ENCODE results near the gene FAF1.

Gene FAF1

GRCh38 chr1:50420689-50421365 lies 539.2 kb downstream of the FAF1 start:
- POLR2A ChIA-PET, result no interaction called here
- no peak for DNase-seq (ENCODE audit: extremely low spot score)
- TF ChIP-seq CTCF (IDR thresholded peaks at IDR 0.05; ENCODE audit: control extremely low read depth, extremely low read depth, low read depth, missing control alignments), result no peak
- CTCF ChIA-PET, result no interaction called here

- DNase-seq (ENCODE audit: extremely low spot score), result no peak
- ChIA-PET CTCF (no interaction called here), POLR2A (no interaction called here)
Measured at GRCh38 chr1:50419907-50420677, 540.0 kb downstream of the FAF1 start.

GRCh38 chr1:50419192-50419906 lies 540.7 kb downstream of the FAF1 start:
- TF ChIP-seq CTCF (IDR thresholded peaks at IDR 0.05; ENCODE audit: control extremely low read depth, extremely low read depth, low read depth, missing control alignments), result no peak
- CTCF ChIA-PET, result interaction anchor here (0.9 kb wide), 1 partner anchor 200 kb away, joined by 3 read pairs; no protein-coding TSS in a partner anchor
- DNase-seq (ENCODE audit: extremely low spot score), result no peak
- POLR2A ChIA-PET, result no interaction called here

More at GRCh38 chr1:50419907-50420677, 540.0 kb downstream of the FAF1 start:
- TF ChIP-seq CTCF (IDR thresholded peaks at IDR 0.05; ENCODE audit: control extremely low read depth, extremely low read depth, low read depth, missing control alignments), result no peak

GRCh38 chr1:50418600-50419109 lies 541.4 kb downstream of the FAF1 start:
- TF ChIP-seq CTCF (IDR thresholded peaks at IDR 0.05; ENCODE audit: control extremely low read depth, extremely low read depth, low read depth, missing control alignments), result no peak
- no peak for DNase-seq (ENCODE audit: extremely low spot score)
- POLR2A ChIA-PET, result no interaction called here
- CTCF ChIA-PET, result interaction anchor here (0.9 kb wide), 1 partner anchor 201 kb away, joined by 3 read pairs; no protein-coding TSS in a partner anchor

GRCh38 chr1:50417946-50418599 lies 542.0 kb downstream of the FAF1 start:
- ChIA-PET POLR2A (no interaction called here), CTCF (no interaction called here)
- DNase-seq (ENCODE audit: extremely low spot score), result no peak
- TF ChIP-seq CTCF (IDR thresholded peaks at IDR 0.05; ENCODE audit: control extremely low read depth, extremely low read depth, low read depth, missing control alignments), result no peak

- no peak for DNase-seq (ENCODE audit: extremely low spot score)
- ChIA-PET POLR2A (no interaction called here), CTCF (no interaction called here)
- no peak for TF ChIP-seq CTCF (IDR thresholded peaks at IDR 0.05; ENCODE audit: control extremely low read depth, extremely low read depth, low read depth, missing control alignments)
Measured at GRCh38 chr1:50417507-50417906, 542.6 kb downstream of the FAF1 start.

Measured in GM10248 (cell line).